ENCODE measurements around the gene MZT2A. TPM values are rescaled to one million over a fixed set of nuclear protein-coding genes. Genes with fewer than 3 reads are reported as not detected.
"Not testable (repeated sequence)": the region's sequence is repeated elsewhere in the genome, so short reads cannot be mapped to it uniquely, and the experiment has no call there.

MZT2A gene
- total RNA-seq, 2 experiments from 2014 or later, result 158 to 162 TPM

GRCh38 chr2:131530626-131531344 lies 38.6 kb upstream of the MZT2A start:
- H3K27ac Mint-ChIP-seq; DNase-seq; H3K9me3 Mint-ChIP-seq; H3K4me3 Mint-ChIP-seq; H3K27me3 Mint-ChIP-seq; H3K36me3 Mint-ChIP-seq (ENCODE audit: low read depth); ATAC-seq; POLR2A ChIA-PET; CTCF ChIA-PET; intact Hi-C loops (cut with micrococcal nuclease): not testable (repeated sequence)
- H3K4me1 Mint-ChIP-seq (ENCODE audit: low read depth), result peaks cover 14% of the 10 kb centered on the region

- H3K36me3 Mint-ChIP-seq (ENCODE audit: low read depth); H3K4me3 Mint-ChIP-seq; CTCF ChIA-PET; POLR2A ChIA-PET; H3K27ac Mint-ChIP-seq; ATAC-seq; H3K9me3 Mint-ChIP-seq; DNase-seq; intact Hi-C loops (cut with micrococcal nuclease); H3K27me3 Mint-ChIP-seq: not testable (repeated sequence)
- H3K4me1 Mint-ChIP-seq (ENCODE audit: low read depth), result peaks cover 14% of the 10 kb centered on the region
These were observed 37.8 kb upstream of the MZT2A start for GRCh38 chr2:131529864-131530445.

GRCh38 chr2:131528981-131529863 lies 37.0 kb upstream of the MZT2A start:
- H3K27me3 Mint-ChIP-seq; H3K9me3 Mint-ChIP-seq; H3K36me3 Mint-ChIP-seq (ENCODE audit: low read depth); intact Hi-C loops (cut with micrococcal nuclease); POLR2A ChIA-PET: not testable (repeated sequence)
- H3K4me3 Mint-ChIP-seq, result peak overlapping the region; percentile 66
- H3K27ac Mint-ChIP-seq, result peak overlapping the region; percentile 25
- ATAC-seq (peak; percentile 54), DNase-seq (peak; percentile 41)
- CTCF ChIA-PET, result interaction anchor here (1.3 to 1.6 kb wide), 3 partner anchors 36 to 116 kb away, joined by 3 to 4 read pairs (median 4); partner anchors contain the start of gene MZT2A
- peaks cover 14% of the 10 kb centered on the region for H3K4me1 Mint-ChIP-seq (ENCODE audit: low read depth)

GRCh38 chr2:131527131-131528001 lies 35.2 kb upstream of the MZT2A start, which contains the start of gene CCDC74A:
TSS of gene CCDC74A (plus strand) at chr2:131527888. CDS start at chr2:131527971, 83 bp downstream.
- POLR2A ChIA-PET, result interaction anchor here (0.6 kb wide), 1 partner anchor 30 kb away, joined by 3 read pairs; no protein-coding TSS in a partner anchor
- Mint-ChIP-seq H3K4me3 (peak within 1 kb of the TSS; percentile 80), H3K27ac (peak within 1 kb of the TSS; percentile 72), H3K4me1 (ENCODE audit: low read depth) (peaks cover 14% of the 10 kb centered on the region)
- H3K36me3 Mint-ChIP-seq (ENCODE audit: low read depth); intact Hi-C loops (cut with micrococcal nuclease); H3K9me3 Mint-ChIP-seq; H3K27me3 Mint-ChIP-seq: not testable (repeated sequence)
- CTCF ChIA-PET, result interaction anchor here (0.9 to 1.4 kb wide), 2 partner anchors 34 to 114 kb away, joined by 3 to 4 read pairs; no protein-coding TSS in a partner anchor
- peak; percentile 87 for ATAC-seq
- DNase-seq, result peak; percentile 88

- POLR2A ChIA-PET; H3K4me3 Mint-ChIP-seq; CTCF ChIA-PET; intact Hi-C loops (cut with micrococcal nuclease); H3K27ac Mint-ChIP-seq; H3K27me3 Mint-ChIP-seq; ATAC-seq; H3K9me3 Mint-ChIP-seq; H3K36me3 Mint-ChIP-seq (ENCODE audit: low read depth); DNase-seq: not testable (repeated sequence)
- H3K4me1 Mint-ChIP-seq (ENCODE audit: low read depth), result peaks cover 14% of the 10 kb centered on the region
These were observed 33.1 kb upstream of the MZT2A start for GRCh38 chr2:131525256-131525655.

- TF ChIP-seq CTCF (IDR thresholded peaks at IDR 0.05), result no peak
- POLR2A ChIA-PET, result interaction anchor here (1.2 kb wide), 1 partner anchor 29 kb away, joined by 3 read pairs; no protein-coding TSS in a partner anchor
- H3K4me1 Mint-ChIP-seq (ENCODE audit: low read depth), result no peaks in the 10 kb centered on the region
- no peaks in the 10 kb centered on the region for H3K9me3 Mint-ChIP-seq
- no peak for ATAC-seq
- no peak for DNase-seq
- intact Hi-C loops (cut with micrococcal nuclease), result no loop called here
- CTCF ChIA-PET, result interaction anchor here (1.4 kb wide), 1 partner anchor 30 kb away, joined by 6 read pairs; the partner anchor contains the start of gene MZT2A
- H3K27ac Mint-ChIP-seq, result no peak overlapping the region
- no peaks in the 10 kb centered on the region for H3K27me3 Mint-ChIP-seq
- H3K36me3 Mint-ChIP-seq (ENCODE audit: low read depth), result peaks cover 14% of the 10 kb centered on the region
- no peak overlapping the region for H3K4me3 Mint-ChIP-seq
These were observed 30.0 kb upstream of the MZT2A start for GRCh38 chr2:131521961-131522781.

- CTCF ChIA-PET, result interaction anchor here (1.4 kb wide), 1 partner anchor 29 kb away, joined by 6 read pairs; the partner anchor contains the start of gene MZT2A
- POLR2A ChIA-PET, result interaction anchor here (1.2 kb wide), 1 partner anchor 29 kb away, joined by 3 read pairs; no protein-coding TSS in a partner anchor
- H3K27me3 Mint-ChIP-seq; H3K4me3 Mint-ChIP-seq; H3K27ac Mint-ChIP-seq; H3K9me3 Mint-ChIP-seq; DNase-seq; intact Hi-C loops (cut with micrococcal nuclease); H3K4me1 Mint-ChIP-seq (ENCODE audit: low read depth); ATAC-seq: not testable (repeated sequence)
- H3K36me3 Mint-ChIP-seq (ENCODE audit: low read depth), result peaks cover 14% of the 10 kb centered on the region
These were observed 29.3 kb upstream of the MZT2A start for GRCh38 chr2:131521524-131521923.

Data from activated CD8-positive, alpha-beta T cell treated with anti-CD3 and anti-CD28 coated beads for 36 hours (primary cell).